CD4-positive, CD25-positive, alpha-beta regulatory T cell (primary cell): ENCODE data around the gene RNPC3. TPM values are rescaled to one million over a fixed set of nuclear protein-coding genes. Genes with fewer than 3 reads are reported as not detected.
"Not testable (repeated sequence)": the region's sequence is repeated elsewhere in the genome, so short reads cannot be mapped to it uniquely, and the experiment has no call there.

Experiments used
- ATAC-seq, 2 donors: fragments of 150-1000 bp; cut with Tn5 transposase; one replicate each; pipeline ENCODE4 v1.10.0; 2021; ENCODE audit warnings: low read depth in 2 of 2, moderate number of reproducible peaks in 2 of 2, moderate library complexity in 1 of 2
- DNase-seq, 3 donors: peaks; one replicate each; pipeline versions ENCODE4 v3.0.0 to v3.0.0-alpha.2; 2012 to 2022; ENCODE audit warnings: mixed read lengths in 1 of 3
- H3K27ac ChIP-seq: one replicate; pipeline ENCODE4 v1.7.0; 2013; ENCODE audit warnings: mild to moderate bottlenecking, low read length; ENCODE audit not compliant: insufficient read depth, poor library complexity, severe bottlenecking
- H3K27me3 ChIP-seq: one replicate; pipeline ENCODE4 v1.7.0; 2013; ENCODE audit warnings: low read length; ENCODE audit not compliant: control insufficient read depth, insufficient read depth
- H3K36me3 ChIP-seq: one replicate; pipeline ENCODE4 v1.7.0; 2013; ENCODE audit warnings: mild to moderate bottlenecking, low read length, moderate library complexity; ENCODE audit not compliant: control insufficient read depth, insufficient read depth
- H3K4me1 ChIP-seq: 2 replicates; pipeline ENCODE4 v1.7.0; 2013; ENCODE audit warnings: mild to moderate bottlenecking, low read length; ENCODE audit not compliant: insufficient read depth, control insufficient read depth, poor library complexity, severe bottlenecking
- H3K4me3 ChIP-seq: one replicate; pipeline ENCODE4 v1.7.0; 2013; ENCODE audit warnings: low read depth, mild to moderate bottlenecking, low read length, moderate library complexity
- H3K9me3 ChIP-seq, 2 experiments: 1 replicate in 1 of 2; 2 replicates in 1 of 2; pipeline ENCODE4 v1.7.0; 2013; ENCODE audit warnings: low read length in 2 of 2, mild to moderate bottlenecking in 1 of 2, moderate library complexity in 1 of 2; ENCODE audit not compliant: control insufficient read depth in 2 of 2
- H3K27ac Mint-ChIP-seq, 3 donors: one replicate each; pipeline ENCODE4 v1.8.0; 2020 to 2022; ENCODE audit warnings: mild to moderate bottlenecking in 3 of 3, mixed read lengths in 3 of 3, moderate library complexity in 2 of 3
- H3K27me3 Mint-ChIP-seq: one replicate; pipeline ENCODE4 v1.8.0; 2022; ENCODE audit warnings: mild to moderate bottlenecking, mixed read lengths
- H3K36me3 Mint-ChIP-seq: one replicate; pipeline ENCODE4 v1.8.0; 2020; ENCODE audit warnings: mixed read lengths
- H3K4me1 Mint-ChIP-seq, 4 donors: one replicate each; pipeline ENCODE4 v1.8.0; 2020 to 2022; ENCODE audit warnings: mixed read lengths in 4 of 4, mild to moderate bottlenecking in 1 of 4
- H3K4me3 Mint-ChIP-seq, 4 donors: one replicate each; pipeline ENCODE4 v1.8.0; 2020 to 2022; ENCODE audit warnings: mild to moderate bottlenecking in 4 of 4, mixed read lengths in 4 of 4, moderate library complexity in 3 of 4
- H3K9me3 Mint-ChIP-seq, 7 donors: one replicate each; pipeline ENCODE4 v1.8.0; 2020 to 2022; ENCODE audit warnings: mixed read lengths in 7 of 7, mild to moderate bottlenecking in 3 of 7, moderate library complexity in 2 of 7
- polyA plus RNA-seq, 4 donors: library from polyadenylated mRNA; unstranded; fragments of 300-500 nt; fragmentation: Illumina TruSeq; gene quantifications; one replicate each; pipeline ENCODE4 v1.2.3, GENCODE V29; 2021
- total RNA-seq: library from RNA; stranded (reverse); gene quantifications from one replicate; pipeline ENCODE4 v1.2.3, GENCODE V29; 2022

RNPC3 gene
- total and polyA plus RNA-seq, 5 donors from 2014 or later = 15.3 to 51.1 (median 20.4) TPM

GRCh38 chr1:103561124-103561523 lies 35.6 kb downstream of the RNPC3 start:
- not testable (repeated sequence) for H3K4me1 ChIP-seq, H3K4me3 Mint-ChIP-seq, ATAC-seq, H3K27ac ChIP-seq, DNase-seq, H3K9me3 Mint-ChIP-seq, H3K4me3 ChIP-seq, H3K27me3 Mint-ChIP-seq, H3K27ac Mint-ChIP-seq, H3K9me3 ChIP-seq, H3K36me3 ChIP-seq, H3K27me3 ChIP-seq
- peaks cover 15% of the 10 kb centered on the region for H3K36me3 Mint-ChIP-seq
- H3K4me1 Mint-ChIP-seq = peaks cover 3 to 14% (median 8%) of the 10 kb centered on the region in 4 donors

- DNase-seq (peak in 1 of 3 donors; percentile 14), ATAC-seq (no peak)
- no peak overlapping the region for H3K4me3 ChIP-seq
- H3K27me3 ChIP-seq = no peaks in the 10 kb centered on the region
- H3K36me3 ChIP-seq = peaks cover 4% of the 10 kb centered on the region
- Mint-ChIP-seq H3K9me3 (peaks cover 0 to 1% (median 0%) of the 10 kb centered on the region in 7 donors), H3K36me3 (peaks cover 13% of the 10 kb centered on the region), H3K27me3 (no peaks in the 10 kb centered on the region), H3K4me3 (peak overlapping the region in 1 of 4 donors; percentile 5), H3K4me1 (peaks cover 3 to 14% (median 8%) of the 10 kb centered on the region in 4 donors), H3K27ac (no peak overlapping the region)
- peak overlapping the region; percentile 25 for H3K27ac ChIP-seq
- no peaks in the 10 kb centered on the region for H3K4me1 ChIP-seq
- no peaks in the 10 kb centered on the region for H3K9me3 ChIP-seq
Measured at GRCh38 chr1:103561643-103562395, 36.3 kb downstream of the RNPC3 start.

GRCh38 chr1:103563056-103563455 lies 37.6 kb downstream of the RNPC3 start:
- ATAC-seq = no peak

GRCh38 chr1:103569493-103569892 lies 44.0 kb downstream of the RNPC3 start:
- Histone ChIP-seq H3K4me3 (no peak overlapping the region), H3K27ac (no peak overlapping the region), H3K27me3 (no peaks in the 10 kb centered on the region), H3K36me3 (peaks cover 2% of the 10 kb centered on the region), H3K4me1 (no peaks in the 10 kb centered on the region), H3K9me3 (no peaks in the 10 kb centered on the region)
- peaks cover 22% of the 10 kb centered on the region for H3K36me3 Mint-ChIP-seq
- DNase-seq (no peak), ATAC-seq (no peak)
- H3K27me3 Mint-ChIP-seq = no peaks in the 10 kb centered on the region
- peaks cover 0 to 4% (median 0%) of the 10 kb centered on the region in 4 donors for H3K4me1 Mint-ChIP-seq
- peaks cover 0 to 1% (median 0%) of the 10 kb centered on the region in 7 donors for H3K9me3 Mint-ChIP-seq
- no peak overlapping the region for H3K27ac Mint-ChIP-seq
- no peak overlapping the region for H3K4me3 Mint-ChIP-seq

More at GRCh38 chr1:103563056-103563455, 37.6 kb downstream of the RNPC3 start:
- H3K27ac ChIP-seq = no peak overlapping the region
- Mint-ChIP-seq H3K4me3 (no peak overlapping the region), H3K9me3 (peaks cover 0 to 1% (median 0%) of the 10 kb centered on the region in 7 donors), H3K36me3 (peaks cover 12% of the 10 kb centered on the region), H3K4me1 (peaks cover 3 to 14% (median 9%) of the 10 kb centered on the region in 4 donors), H3K27me3 (no peaks in the 10 kb centered on the region), H3K27ac (no peak overlapping the region)
- H3K4me3 ChIP-seq = no peak overlapping the region
- no peaks in the 10 kb centered on the region for H3K4me1 ChIP-seq
- no peaks in the 10 kb centered on the region for H3K36me3 ChIP-seq
- H3K27me3 ChIP-seq = no peaks in the 10 kb centered on the region
- no peaks in the 10 kb centered on the region for H3K9me3 ChIP-seq
- no peak for DNase-seq

- H3K36me3 Mint-ChIP-seq = peaks cover 25% of the 10 kb centered on the region
- ATAC-seq, H3K27ac Mint-ChIP-seq: not testable (repeated sequence)
Measured at GRCh38 chr1:103571289-103571688, 45.8 kb downstream of the RNPC3 start, which contains the start of gene AMY2B. Gene AMY2B (plus strand): TSS chr1:103571589. CDS start chr1:103571603, 14 bp downstream.

GRCh38 chr1:103576065-103576464 lies 50.6 kb downstream of the RNPC3 start:
- no peak overlapping the region for H3K4me3 Mint-ChIP-seq
- H3K4me1 ChIP-seq = no peaks in the 10 kb centered on the region
- DNase-seq (no peak), ATAC-seq (no peak)
- H3K36me3 ChIP-seq = no peaks in the 10 kb centered on the region
- peaks cover 25% of the 10 kb centered on the region for H3K36me3 Mint-ChIP-seq
- no peaks in the 10 kb centered on the region for H3K9me3 Mint-ChIP-seq
- no peaks in the 10 kb centered on the region for H3K27me3 ChIP-seq
- H3K9me3 ChIP-seq = no peaks in the 10 kb centered on the region
- H3K4me1 Mint-ChIP-seq = no peaks in the 10 kb centered on the region
- no peak overlapping the region for H3K27ac ChIP-seq
- H3K27me3 Mint-ChIP-seq = no peaks in the 10 kb centered on the region
- H3K4me3 ChIP-seq = no peak overlapping the region
- peak overlapping the region in 1 of 3 donors; percentile 88 for H3K27ac Mint-ChIP-seq

More at GRCh38 chr1:103571289-103571688, 45.8 kb downstream of the RNPC3 start, which contains the start of gene AMY2B:
- H3K9me3 Mint-ChIP-seq, H3K27ac ChIP-seq, H3K27me3 Mint-ChIP-seq, H3K9me3 ChIP-seq, H3K4me3 Mint-ChIP-seq, H3K4me3 ChIP-seq, H3K27me3 ChIP-seq, H3K4me1 Mint-ChIP-seq, DNase-seq, H3K4me1 ChIP-seq, H3K36me3 ChIP-seq: not testable (repeated sequence)

GRCh38 chr1:103576784-103577183 lies 51.3 kb downstream of the RNPC3 start:
- H3K27ac Mint-ChIP-seq = peak overlapping the region in 1 of 3 donors; percentile 88
- H3K9me3 Mint-ChIP-seq, H3K27me3 Mint-ChIP-seq, H3K27me3 ChIP-seq, H3K4me3 Mint-ChIP-seq, H3K4me3 ChIP-seq, H3K4me1 Mint-ChIP-seq, DNase-seq, H3K36me3 ChIP-seq, H3K9me3 ChIP-seq, ATAC-seq, H3K27ac ChIP-seq, H3K4me1 ChIP-seq: not testable (repeated sequence)
- peaks cover 25% of the 10 kb centered on the region for H3K36me3 Mint-ChIP-seq

- no peak overlapping the region for H3K4me3 ChIP-seq
- no peaks in the 10 kb centered on the region for H3K4me1 Mint-ChIP-seq
- no peak overlapping the region for H3K27ac ChIP-seq
- H3K4me3 Mint-ChIP-seq = no peak overlapping the region
- no peak for DNase-seq
- H3K36me3 Mint-ChIP-seq = peaks cover 6% of the 10 kb centered on the region
- no peaks in the 10 kb centered on the region for H3K4me1 ChIP-seq
- H3K27ac Mint-ChIP-seq = no peak overlapping the region
- H3K27me3 ChIP-seq = no peaks in the 10 kb centered on the region
- H3K36me3 ChIP-seq = no peaks in the 10 kb centered on the region
- ATAC-seq = no peak
- no peaks in the 10 kb centered on the region for H3K9me3 ChIP-seq
- H3K27me3 Mint-ChIP-seq = peaks cover 4% of the 10 kb centered on the region
- peaks cover 0 to 1% (median 0%) of the 10 kb centered on the region in 7 donors for H3K9me3 Mint-ChIP-seq
Measured at GRCh38 chr1:103582464-103582863, 57.0 kb downstream of the RNPC3 start.
